OCI-LY3 (cell line): Measurements from ENCODE around the gene MTHFR.

Experiments used
- CTCF ChIP-seq: fragments of 200-600, 300-600 bp; sonication (generic); IDR thresholded peaks from 2 replicates; pipeline ENCODE4 v1.5.1; 2014; ENCODE audit warnings: antibody characterized with exemption, low read length, low read depth
- EZH2phosphoT487 ChIP-seq: fragments of 200-600 bp; shearing (Covaris generic); IDR thresholded peaks from 2 replicates; pipeline ENCODE4 v1.6.1; 2018; ENCODE audit warnings: antibody characterized with exemption, mixed run types, low read depth

DNA sequence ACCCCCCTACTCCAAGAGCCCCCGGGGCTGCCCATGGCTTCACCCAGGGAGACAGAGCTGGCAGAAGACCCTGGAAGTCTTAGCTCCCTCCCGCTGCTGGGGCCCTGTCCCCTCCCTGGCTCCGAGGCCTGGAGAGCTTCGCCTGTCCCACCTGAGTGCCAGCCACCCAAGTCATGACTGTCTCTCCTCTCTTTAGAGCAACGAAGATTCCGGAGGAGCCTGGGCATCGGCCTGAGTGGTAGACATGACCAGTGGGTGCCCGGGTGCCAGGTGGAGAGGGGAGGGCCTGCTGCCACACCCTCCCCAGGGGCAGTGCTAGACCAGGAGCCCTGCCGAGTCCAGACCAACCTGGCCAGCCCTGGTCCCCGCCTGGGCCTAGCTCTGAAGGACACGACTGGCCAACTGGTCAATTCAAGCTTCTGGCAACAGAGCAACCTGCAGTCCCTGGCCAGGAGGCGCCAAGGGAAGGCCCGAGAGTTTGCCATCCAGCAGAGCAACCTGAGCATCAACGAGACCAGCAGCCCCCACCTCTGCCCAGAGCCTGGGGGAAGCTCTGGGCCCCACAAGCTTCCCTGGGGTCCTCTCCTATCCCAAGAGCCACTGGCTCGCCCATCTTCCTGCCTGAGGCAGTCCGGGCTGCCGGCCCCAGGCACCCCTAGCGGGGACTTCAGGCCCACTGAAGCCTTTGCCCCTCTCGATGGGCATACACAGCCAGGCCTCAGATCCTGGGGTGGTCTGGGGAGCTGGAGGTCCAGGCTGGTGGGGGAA, 39.9 kb downstream of the MTHFR start:
- no peak for TF ChIP-seq CTCF
- TF ChIP-seq EZH2phosphoT487, result no peak
